Panc1 (cell line): Measurements from ENCODE around the gene TNPO1. TPM values are rescaled to one million over a fixed set of nuclear protein-coding genes. Genes with fewer than 3 reads are reported as not detected.
"Not testable (repeated sequence)": the region's sequence is repeated elsewhere in the genome, so short reads cannot be mapped to it uniquely, and the experiment has no call there.

Source experiments
- ATAC-seq: fragments of 200-7000 bp; cut with Tn5 transposase; 2 replicates; pipeline ENCODE4 v1.9.1; 2020; ENCODE audit warnings: mild to moderate bottlenecking, moderate library complexity
- BruUV-seq: library from RNA; stranded (reverse); fragments of 400-500 nt; replicated peaks from 2 replicates; lab custom pipeline; 2021; lab: Mats Ljungman, UMichigan
- CTCF ChIA-PET: fragments of 300-600 bp; sonication (Branson Sonifier 250); formaldehyde crosslinking; loops from one replicate; lab custom pipeline; 2022; ENCODE audit warnings: antibody characterized with exemption; lab: Charles Lee
- POLR2A ChIA-PET: fragments of 300-600 bp; sonication (Branson Sonifier 250); formaldehyde crosslinking; loops from one replicate; lab custom pipeline; 2022; ENCODE audit warnings: antibody characterized with exemption; lab: Charles Lee
- DNase-seq: peaks from one replicate; pipeline ENCODE4 v3.0.0-alpha.2; 2010; ENCODE audit warnings: low read depth, low spot score
- H3K27ac ChIP-seq: 2 replicates; pipeline ENCODE4 v1.5.1; 2011; ENCODE audit warnings: mild to moderate bottlenecking, low read length, inconsistent platforms
- H3K27me3 ChIP-seq: fragments of 200-500 bp; sonication (Bioruptor generic); 2 replicates; pipeline ENCODE4 v1.6.0; 2014; ENCODE audit warnings: low read length, inconsistent platforms; ENCODE audit not compliant: control insufficient read depth, insufficient read depth
- H3K36me3 ChIP-seq: fragments of 200-500 bp; sonication (Bioruptor generic); 2 replicates; pipeline ENCODE4 v1.5.1; 2014; ENCODE audit warnings: inconsistent platforms, mild to moderate bottlenecking, low read length, moderate library complexity; ENCODE audit not compliant: control insufficient read depth, insufficient read depth
- H3K4me1 ChIP-seq: 2 replicates; pipeline ENCODE4 v1.5.1; 2011; ENCODE audit warnings: inconsistent platforms, mild to moderate bottlenecking, low read length, moderate library complexity; ENCODE audit not compliant: control insufficient read depth, insufficient read depth
- H3K4me3 ChIP-seq, 2 experiments: 2 replicates each; pipeline ENCODE4 v1.5.1; 2011 to 2012; ENCODE audit warnings: low read depth in 2 of 2, low read length in 2 of 2, mild to moderate bottlenecking in 2 of 2, inconsistent platforms in 1 of 2, moderate library complexity in 1 of 2
- H3K9me3 ChIP-seq: fragments of 200-500 bp; sonication (Bioruptor generic); 2 replicates; pipeline ENCODE4 v1.5.1; 2014; ENCODE audit warnings: low read depth, mild to moderate bottlenecking, inconsistent platforms, low read length, moderate library complexity; ENCODE audit not compliant: control insufficient read depth, insufficient read depth
- POLR2AphosphoS5 ChIP-seq: IDR thresholded peaks from 2 replicates; pipeline ENCODE4 v1.6.1; 2012; ENCODE audit warnings: mild to moderate bottlenecking, low read depth, low read length, moderate library complexity
- SIN3A ChIP-seq: IDR thresholded peaks from 2 replicates; pipeline ENCODE4 v1.6.1; 2012; ENCODE audit warnings: low read depth, mild to moderate bottlenecking, low read length, moderate library complexity, borderline replicate concordance; ENCODE audit not compliant: insufficient read depth
- TCF7L2 ChIP-seq: IDR thresholded peaks from 2 replicates; pipeline ENCODE4 v1.6.1; 2011; ENCODE audit warnings: mild to moderate bottlenecking, low read depth, low read length, inconsistent platforms
- in situ Hi-C: cut with HindIII; loops from 2 replicates; pipeline ENCODE4 v1.10.0; 2016; ENCODE audit warnings: low sequenced_read_pairs, low pct_unique_long_range_greater_than_20kb
- intact Hi-C: fragments of 100-400 bp; cut with micrococcal nuclease; formaldehyde crosslinking; loops from one replicate; pipeline ENCODE4 v1.10.0; 2022; ENCODE audit not compliant: unreplicated experiment
- total RNA-seq: library from RNA; stranded (reverse); gene quantifications from one replicate; pipeline ENCODE4 v1.2.1, GENCODE V29; 2021; ENCODE audit not compliant: unreplicated experiment
- TF ChIP-seq, protein P1 (sequence below): fragments of 450-650 bp; IDR thresholded peaks from 2 replicates; pipeline ENCODE4 v1.5.1; 2017; ENCODE audit warnings: mild to moderate bottlenecking
- TF ChIP-seq, protein P2 (sequence below), 2 experiments: IDR thresholded peaks; 2 replicates each; pipeline ENCODE4 v1.6.1; 2011 to 2012; ENCODE audit warnings: low read depth in 2 of 2, control low read depth in 1 of 2, low read length in 1 of 2, mild to moderate bottlenecking in 1 of 2, moderate library complexity in 1 of 2; ENCODE audit not compliant: insufficient read depth in 1 of 2

Gene TNPO1
- total RNA-seq, 1 experiment from 2014 or later = 169 TPM

DNA sequence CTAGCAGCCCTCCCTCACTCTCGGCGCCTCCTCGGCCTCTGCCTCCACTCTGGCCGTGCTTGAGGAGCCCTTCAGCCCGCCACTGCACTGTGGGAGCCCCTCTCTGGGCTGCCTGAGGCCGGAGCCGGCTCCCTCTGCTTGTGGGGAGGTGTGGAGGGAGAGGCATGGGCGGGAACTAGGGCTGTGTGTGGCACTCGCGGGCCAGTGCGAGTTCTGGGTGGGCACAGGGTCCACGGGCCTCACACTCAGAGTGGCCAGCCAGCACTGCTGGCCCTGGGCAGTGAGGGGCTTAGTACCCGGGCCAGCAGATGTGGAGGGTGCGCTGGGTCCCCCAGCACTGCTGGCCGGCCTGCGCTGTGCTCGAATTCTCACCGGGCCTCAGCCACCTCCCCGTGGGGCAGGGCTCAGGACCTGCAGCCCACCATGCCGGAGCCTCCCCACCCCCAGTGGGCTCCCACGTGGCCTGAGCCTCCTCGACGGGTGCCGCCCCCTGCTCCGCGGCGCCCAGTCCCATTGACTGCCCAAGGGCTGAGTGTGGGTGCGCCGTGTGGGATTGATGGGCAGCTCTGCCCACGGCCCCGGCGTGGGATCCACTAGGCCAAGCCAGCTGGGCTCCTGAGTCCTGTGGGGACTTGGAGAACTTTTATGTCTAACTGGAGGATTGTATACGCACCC, 109.0 kb downstream of the TNPO1 start:
- POLR2A ChIA-PET = interaction anchor here (0.6 kb wide), 1 partner anchor 204 kb away, joined by 3 read pairs; no protein-coding TSS in a partner anchor
- no peak for DNase-seq
- intact Hi-C loops = loop anchor here (10.0 kb wide), 1 partner anchor 289 kb away; no protein-coding TSS in a partner anchor

DNA sequence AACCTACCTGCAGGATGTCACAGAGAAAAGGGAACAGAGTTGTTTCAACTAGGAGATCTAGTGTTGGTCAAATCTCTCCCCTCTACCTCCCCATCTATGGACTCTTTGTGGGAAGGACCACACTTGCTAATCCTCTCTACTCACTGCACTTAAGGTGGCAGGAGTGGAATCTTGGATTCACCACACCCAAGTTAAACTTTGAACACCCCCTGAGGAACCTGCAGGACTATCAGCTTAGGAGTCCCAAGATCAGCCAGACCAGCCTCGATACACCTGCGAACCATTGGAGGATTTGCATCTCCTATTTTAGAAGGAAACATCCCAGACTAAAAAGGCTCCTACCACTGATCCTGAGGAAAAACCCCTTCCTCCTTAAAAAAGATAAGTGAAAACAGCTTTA, 116.2 kb downstream of the TNPO1 start:
- DNase-seq, H3K27ac ChIP-seq, in situ Hi-C loops, intact Hi-C loops, H3K27me3 ChIP-seq, H3K4me3 ChIP-seq, H3K4me1 ChIP-seq, ATAC-seq, H3K9me3 ChIP-seq, H3K36me3 ChIP-seq, BruUV-seq, CTCF ChIA-PET: not testable (repeated sequence)
- POLR2A ChIA-PET = interaction anchor here (0.6 kb wide), 1 partner anchor 31 kb away, joined by 10 read pairs; no protein-coding TSS in a partner anchor

More for the DNA sequence above, 109.0 kb downstream of the TNPO1 start:
- no peak overlapping the region for H3K4me3 ChIP-seq
- H3K27me3 ChIP-seq = no peaks in the 10 kb centered on the region
- H3K4me1 ChIP-seq = peaks cover 5% of the 10 kb centered on the region; the same call in 1 of the 2 replicates
- no peaks in the 10 kb centered on the region for H3K36me3 ChIP-seq
- CTCF ChIA-PET = no interaction called here
- in situ Hi-C loops = no loop called here
- no peaks in the 10 kb centered on the region for H3K9me3 ChIP-seq
- no peak for ATAC-seq
- no TSS peak for BruUV-seq
- TF ChIP-seq, protein P1, sequence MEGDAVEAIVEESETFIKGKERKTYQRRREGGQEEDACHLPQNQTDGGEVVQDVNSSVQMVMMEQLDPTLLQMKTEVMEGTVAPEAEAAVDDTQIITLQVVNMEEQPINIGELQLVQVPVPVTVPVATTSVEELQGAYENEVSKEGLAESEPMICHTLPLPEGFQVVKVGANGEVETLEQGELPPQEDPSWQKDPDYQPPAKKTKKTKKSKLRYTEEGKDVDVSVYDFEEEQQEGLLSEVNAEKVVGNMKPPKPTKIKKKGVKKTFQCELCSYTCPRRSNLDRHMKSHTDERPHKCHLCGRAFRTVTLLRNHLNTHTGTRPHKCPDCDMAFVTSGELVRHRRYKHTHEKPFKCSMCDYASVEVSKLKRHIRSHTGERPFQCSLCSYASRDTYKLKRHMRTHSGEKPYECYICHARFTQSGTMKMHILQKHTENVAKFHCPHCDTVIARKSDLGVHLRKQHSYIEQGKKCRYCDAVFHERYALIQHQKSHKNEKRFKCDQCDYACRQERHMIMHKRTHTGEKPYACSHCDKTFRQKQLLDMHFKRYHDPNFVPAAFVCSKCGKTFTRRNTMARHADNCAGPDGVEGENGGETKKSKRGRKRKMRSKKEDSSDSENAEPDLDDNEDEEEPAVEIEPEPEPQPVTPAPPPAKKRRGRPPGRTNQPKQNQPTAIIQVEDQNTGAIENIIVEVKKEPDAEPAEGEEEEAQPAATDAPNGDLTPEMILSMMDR = no peak
- TF ChIP-seq TCF7L2 (no peak), SIN3A (no peak), POLR2AphosphoS5 (no peak)
- TF ChIP-seq, protein P2, sequence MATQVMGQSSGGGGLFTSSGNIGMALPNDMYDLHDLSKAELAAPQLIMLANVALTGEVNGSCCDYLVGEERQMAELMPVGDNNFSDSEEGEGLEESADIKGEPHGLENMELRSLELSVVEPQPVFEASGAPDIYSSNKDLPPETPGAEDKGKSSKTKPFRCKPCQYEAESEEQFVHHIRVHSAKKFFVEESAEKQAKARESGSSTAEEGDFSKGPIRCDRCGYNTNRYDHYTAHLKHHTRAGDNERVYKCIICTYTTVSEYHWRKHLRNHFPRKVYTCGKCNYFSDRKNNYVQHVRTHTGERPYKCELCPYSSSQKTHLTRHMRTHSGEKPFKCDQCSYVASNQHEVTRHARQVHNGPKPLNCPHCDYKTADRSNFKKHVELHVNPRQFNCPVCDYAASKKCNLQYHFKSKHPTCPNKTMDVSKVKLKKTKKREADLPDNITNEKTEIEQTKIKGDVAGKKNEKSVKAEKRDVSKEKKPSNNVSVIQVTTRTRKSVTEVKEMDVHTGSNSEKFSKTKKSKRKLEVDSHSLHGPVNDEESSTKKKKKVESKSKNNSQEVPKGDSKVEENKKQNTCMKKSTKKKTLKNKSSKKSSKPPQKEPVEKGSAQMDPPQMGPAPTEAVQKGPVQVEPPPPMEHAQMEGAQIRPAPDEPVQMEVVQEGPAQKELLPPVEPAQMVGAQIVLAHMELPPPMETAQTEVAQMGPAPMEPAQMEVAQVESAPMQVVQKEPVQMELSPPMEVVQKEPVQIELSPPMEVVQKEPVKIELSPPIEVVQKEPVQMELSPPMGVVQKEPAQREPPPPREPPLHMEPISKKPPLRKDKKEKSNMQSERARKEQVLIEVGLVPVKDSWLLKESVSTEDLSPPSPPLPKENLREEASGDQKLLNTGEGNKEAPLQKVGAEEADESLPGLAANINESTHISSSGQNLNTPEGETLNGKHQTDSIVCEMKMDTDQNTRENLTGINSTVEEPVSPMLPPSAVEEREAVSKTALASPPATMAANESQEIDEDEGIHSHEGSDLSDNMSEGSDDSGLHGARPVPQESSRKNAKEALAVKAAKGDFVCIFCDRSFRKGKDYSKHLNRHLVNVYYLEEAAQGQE (IDR thresholded peaks at IDR 0.05; ENCODE audit: insufficient read depth in 1 of 2, low read depth in 2 of 2, low read length in 1 of 2) = no peak
- H3K27ac ChIP-seq = no peak overlapping the region

DNA sequence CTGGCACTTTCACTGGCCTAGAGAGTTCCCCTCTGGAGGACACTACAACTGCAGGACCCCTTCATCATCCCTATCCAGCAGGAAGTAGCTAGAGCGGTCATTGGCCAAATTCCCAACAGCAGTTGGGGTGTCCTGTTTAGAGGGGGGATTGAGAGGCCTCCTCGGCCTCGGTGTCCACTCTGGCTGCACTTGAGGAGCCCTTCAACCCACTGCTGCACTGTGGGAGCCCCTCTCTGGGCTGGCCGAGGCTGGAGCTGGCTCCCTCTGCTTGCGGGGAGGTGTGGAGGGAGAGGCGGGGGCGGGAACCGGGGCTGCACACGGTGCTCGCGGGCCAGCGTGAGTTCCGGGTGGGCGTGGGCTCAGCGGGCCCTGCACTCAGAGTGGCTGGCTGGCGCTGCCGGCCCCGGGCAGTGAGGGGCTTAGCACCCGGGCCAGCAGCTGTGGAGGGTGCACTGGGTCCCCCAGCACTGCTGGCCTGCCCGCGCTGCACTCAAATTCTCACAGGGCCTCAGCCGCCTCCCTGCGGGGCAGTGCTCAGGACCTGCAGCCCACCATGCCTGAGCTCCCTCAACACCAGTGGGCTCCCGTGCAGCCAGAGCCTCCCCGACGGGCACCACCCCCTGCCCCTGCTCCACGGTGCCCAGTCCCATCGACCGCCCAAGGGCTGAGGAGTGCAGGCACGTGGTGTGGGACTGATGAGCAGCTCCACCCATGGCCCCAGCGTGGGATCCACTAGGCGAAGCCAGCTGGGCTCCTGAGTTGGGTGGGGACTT, 118.7 kb downstream of the TNPO1 start:
- H3K4me1 ChIP-seq, ATAC-seq, H3K27me3 ChIP-seq, CTCF ChIA-PET, in situ Hi-C loops, H3K27ac ChIP-seq, H3K36me3 ChIP-seq, DNase-seq, BruUV-seq, intact Hi-C loops, POLR2A ChIA-PET, H3K9me3 ChIP-seq, H3K4me3 ChIP-seq: not testable (repeated sequence)
